Kidney (tissue), 14 donors: ENCODE results near the gene ATP5PB. TPM values are rescaled to one million over a fixed set of nuclear protein-coding genes. Genes with fewer than 3 reads are reported as not detected.

ENCODE experiments used
- DNase-seq, 5 donors: peaks; one replicate each; pipeline ENCODE4 v3.0.0-alpha.2; 2013 to 2020
- FAIRE-seq: peaks from 2 replicates; lab custom pipeline; 2012; peaks lifted over from hg19 to GRCh38; lab: Jason Lieb, UNC
- H3K27ac ChIP-seq, 2 donors: one replicate each; pipeline ENCODE4 v1.7.0; 2013; ENCODE audit warnings: low read depth in 2 of 2, low read length in 2 of 2, inconsistent platforms in 1 of 2
- H3K27me3 ChIP-seq: one replicate; pipeline ENCODE4 v1.7.1; 2013; ENCODE audit warnings: low read length, inconsistent platforms; ENCODE audit not compliant: control insufficient read depth, insufficient read depth
- H3K36me3 ChIP-seq, 3 donors: one replicate each; pipeline versions ENCODE4 v1.7.0 to v1.7.1; 2013; ENCODE audit warnings: low read length in 3 of 3, control low read depth in 1 of 3, inconsistent platforms in 1 of 3; ENCODE audit not compliant: insufficient read depth in 3 of 3, control insufficient read depth in 2 of 3
- H3K4me1 ChIP-seq, 3 donors: one replicate each; pipeline versions ENCODE4 v1.7.0 to v1.7.1; 2013; ENCODE audit warnings: low read length in 3 of 3, inconsistent platforms in 1 of 3, low read depth in 1 of 3; ENCODE audit not compliant: control insufficient read depth in 2 of 3, insufficient read depth in 2 of 3
- H3K4me3 ChIP-seq, 3 donors: one replicate each; pipeline versions ENCODE4 v1.7.0 to v1.8.1; 2013; ENCODE audit warnings: low read length in 3 of 3, control low read depth in 1 of 3, inconsistent platforms in 1 of 3
- H3K9ac ChIP-seq, 3 donors: one replicate each; pipeline versions ENCODE4 v1.7.0 to v1.7.1; 2013; ENCODE audit warnings: low read length in 3 of 3, control low read depth in 1 of 3, inconsistent platforms in 1 of 3
- H3K9me3 ChIP-seq, 3 donors: one replicate each; pipeline versions ENCODE4 v1.7.0 to v1.7.1; 2013; ENCODE audit warnings: low read length in 3 of 3, control low read depth in 1 of 3, inconsistent platforms in 1 of 3; ENCODE audit not compliant: control insufficient read depth in 2 of 3, insufficient read depth in 1 of 3
- CTCF ChIP-seq: IDR thresholded peaks from 3 replicates; pipeline ENCODE4 v1.5.1; 2012; ENCODE audit warnings: mild to moderate bottlenecking, moderate library complexity, borderline replicate concordance; ENCODE audit not compliant: insufficient read depth; ENCODE audit errors: extremely low read depth
- intact Hi-C: fragments of 100-400 bp; cut with DNase I; formaldehyde crosslinking; loops from one replicate; pipeline ENCODE4 v1.11.1; 2022
- polyA plus RNA-seq: library from polyadenylated mRNA; stranded (reverse); fragments of 350-450 nt; fragmentation: Illumina TruSeq; extraction: RNeasy Lipid Tissue Mini Kit (QIAGEN cat#74804); gene quantifications from one replicate; pipeline ENCODE4 v1.2.3, GENCODE V29; 2014; ENCODE audit warnings: low read depth, low replicate concordance; ENCODE audit not compliant: insufficient read depth
- total RNA-seq: library from RNA; stranded (reverse); fragmentation: NEBNext Ultra II Directional; extraction: Animal tissue kit (Norgen Biotek cat#: 25700); gene quantifications from one replicate; pipeline ENCODE4 v1.2.1, GENCODE V29; 2021
- donor health status: control.
- donor health status: control.
- donor health status: control.
- donor health status: control.
- donor health status: control.
- donor health status: DM: yes; HTN: yes; CAD: no.
- donor health status: Normal renal cell carcinoma (clear cell type).

ATP5PB gene
- total and polyA plus RNA-seq, 2 donors from 2014 or later = 207 to 791 TPM

GRCh38 chr1:111424281-111424680 lies 25.0 kb upstream of the ATP5PB start:
- Histone ChIP-seq H3K4me1 (peaks cover 0 to 6% (median 0%) of the 10 kb centered on the region in 3 donors), H3K9ac (no peak overlapping the region), H3K27me3 (no peaks in the 10 kb centered on the region), H3K9me3 (no peaks in the 10 kb centered on the region), H3K4me3 (no peak overlapping the region), H3K27ac (no peak overlapping the region), H3K36me3 (no peaks in the 10 kb centered on the region)
- no peak for DNase-seq
- intact Hi-C loops = no loop called here
- FAIRE-seq = no peak
- TF ChIP-seq CTCF = no peak

- DNase-seq = no peak
- Histone ChIP-seq H3K27ac (no peak overlapping the region), H3K9me3 (no peaks in the 10 kb centered on the region), H3K4me1 (no peaks in the 10 kb centered on the region), H3K4me3 (no peak overlapping the region), H3K27me3 (no peaks in the 10 kb centered on the region), H3K36me3 (peaks cover 7 to 14% (median 13%) of the 10 kb centered on the region in 3 donors), H3K9ac (no peak overlapping the region)
- intact Hi-C loops = no loop called here
- no peak for TF ChIP-seq CTCF
- FAIRE-seq = no peak
Measured at GRCh38 chr1:111436726-111437125, 12.5 kb upstream of the ATP5PB start.

GRCh38 chr1:111439461-111440351 lies 9.6 kb upstream of the ATP5PB start:
- no peaks in the 10 kb centered on the region for H3K27me3 ChIP-seq
- H3K9ac ChIP-seq = no peak overlapping the region
- no peak overlapping the region for H3K27ac ChIP-seq
- no peaks in the 10 kb centered on the region for H3K4me1 ChIP-seq
- intact Hi-C loops = no loop called here
- no peak overlapping the region for H3K4me3 ChIP-seq
- no peak for DNase-seq
- TF ChIP-seq CTCF = no peak
- peaks cover 18 to 37% (median 33%) of the 10 kb centered on the region in 3 donors for H3K36me3 ChIP-seq
- no peak for FAIRE-seq
- H3K9me3 ChIP-seq = no peaks in the 10 kb centered on the region
